Neural crest cell (in vitro differentiated cells): ENCODE measurements around the gene CD84. TPM values are rescaled to one million over a fixed set of nuclear protein-coding genes. Genes with fewer than 3 reads are reported as not detected.
"Not testable (repeated sequence)": the region's sequence is repeated elsewhere in the genome, so short reads cannot be mapped to it uniquely, and the experiment has no call there.

Experiments used
- DNase-seq: peaks from one replicate; pipeline ENCODE4 v3.0.0; 2021; ENCODE audit warnings: low read depth, mixed read lengths, low spot score
- H3K27ac Mint-ChIP-seq: one replicate; pipeline ENCODE4 v1.8.0; 2021; ENCODE audit warnings: mild to moderate bottlenecking, mixed read lengths; ENCODE audit not compliant: unreplicated experiment
- H3K27me3 Mint-ChIP-seq: 2 replicates; pipeline ENCODE4 v1.8.0; 2021; ENCODE audit warnings: low read depth, mild to moderate bottlenecking, mixed read lengths
- H3K36me3 Mint-ChIP-seq: 2 replicates; pipeline ENCODE4 v1.8.0; 2021; ENCODE audit warnings: low read depth, mild to moderate bottlenecking, mixed read lengths
- H3K4me1 Mint-ChIP-seq: 2 replicates; pipeline ENCODE4 v1.8.0; 2021; ENCODE audit warnings: mixed read lengths
- H3K4me3 Mint-ChIP-seq: one replicate; pipeline ENCODE4 v1.8.0; 2021; ENCODE audit warnings: mild to moderate bottlenecking, mixed read lengths
- H3K9me3 Mint-ChIP-seq: 2 replicates; pipeline ENCODE4 v1.8.0; 2021; ENCODE audit warnings: mixed read lengths
- CTCF ChIP-seq: fragments of 200-600 bp; sonication (generic); conservative IDR thresholded peaks from 2 replicates; pipeline ENCODE4 v1.5.0; 2021; ENCODE audit warnings: antibody characterized with exemption, mild to moderate bottlenecking
- total RNA-seq: library from RNA; stranded (reverse); gene quantifications from 2 replicates; pipeline ENCODE4 v1.2.1, GENCODE V29; 2021

CD84 gene
- total RNA-seq, 1 donor from 2014 or later, result not detected

GRCh38 chr1:160539990-160540858 lies 39.1 kb downstream of the CD84 start:
- DNase-seq, result no peak
- Mint-ChIP-seq H3K4me1 (no peaks in the 10 kb centered on the region), H3K27ac (no peak overlapping the region), H3K4me3 (no peak overlapping the region), H3K36me3 (peaks cover 2% of the 10 kb centered on the region), H3K9me3 (peaks cover 6% of the 10 kb centered on the region), H3K27me3 (peaks cover 1% of the 10 kb centered on the region)
- TF ChIP-seq CTCF, result no peak

GRCh38 chr1:160539684-160539989 lies 39.7 kb downstream of the CD84 start:
- TF ChIP-seq CTCF, result no peak
- Mint-ChIP-seq H3K27ac (no peak overlapping the region), H3K4me3 (no peak overlapping the region), H3K4me1 (no peaks in the 10 kb centered on the region), H3K9me3 (peaks cover 9% of the 10 kb centered on the region), H3K27me3 (peaks cover 3% of the 10 kb centered on the region), H3K36me3 (peaks cover 4% of the 10 kb centered on the region)
- no peak for DNase-seq

GRCh38 chr1:160538985-160539651 lies 40.2 kb downstream of the CD84 start:
- Mint-ChIP-seq H3K9me3 (peaks cover 9% of the 10 kb centered on the region), H3K4me1 (no peaks in the 10 kb centered on the region), H3K27ac (no peak overlapping the region), H3K27me3 (peaks cover 3% of the 10 kb centered on the region), H3K36me3 (peaks cover 4% of the 10 kb centered on the region), H3K4me3 (no peak overlapping the region)
- DNase-seq, result no peak
- no peak for TF ChIP-seq CTCF

- Mint-ChIP-seq H3K36me3 (peaks cover 4% of the 10 kb centered on the region), H3K4me1 (no peaks in the 10 kb centered on the region), H3K9me3 (peaks cover 12% of the 10 kb centered on the region), H3K27ac (no peak overlapping the region), H3K4me3 (no peak overlapping the region), H3K27me3 (peaks cover 3% of the 10 kb centered on the region)
- no peak for TF ChIP-seq CTCF
- no peak for DNase-seq
These were observed 41.3 kb downstream of the CD84 start for GRCh38 chr1:160537714-160538665.

GRCh38 chr1:160534823-160535605 lies 44.3 kb downstream of the CD84 start:
- Mint-ChIP-seq H3K27ac (no peak overlapping the region), H3K4me3 (no peak overlapping the region), H3K4me1 (no peaks in the 10 kb centered on the region), H3K36me3 (peaks cover 4% of the 10 kb centered on the region), H3K27me3 (peaks cover 4% of the 10 kb centered on the region), H3K9me3 (peaks cover 12% of the 10 kb centered on the region)
- TF ChIP-seq CTCF, result no peak
- DNase-seq, result no peak

- not testable (repeated sequence) for H3K4me1 Mint-ChIP-seq, DNase-seq, H3K4me3 Mint-ChIP-seq, H3K36me3 Mint-ChIP-seq, H3K27ac Mint-ChIP-seq
- Mint-ChIP-seq H3K9me3 (peaks cover 15% of the 10 kb centered on the region), H3K27me3 (peaks cover 13% of the 10 kb centered on the region)
These were observed 46.8 kb downstream of the CD84 start for GRCh38 chr1:160532557-160532813.

- DNase-seq, H3K4me3 Mint-ChIP-seq, H3K4me1 Mint-ChIP-seq, H3K27ac Mint-ChIP-seq, H3K36me3 Mint-ChIP-seq: not testable (repeated sequence)
- H3K9me3 Mint-ChIP-seq, result peaks cover 18% of the 10 kb centered on the region
- H3K27me3 Mint-ChIP-seq, result peaks cover 18% of the 10 kb centered on the region
These were observed 47.3 kb downstream of the CD84 start for GRCh38 chr1:160531809-160532556.
